HT1080 (cell line): ENCODE measurements around the gene CELF3. TPM values are rescaled to one million over a fixed set of nuclear protein-coding genes. Genes with fewer than 3 reads are reported as not detected.
"Not testable (repeated sequence)": the region's sequence is repeated elsewhere in the genome, so short reads cannot be mapped to it uniquely, and the experiment has no call there.

ENCODE experiments used
- DNase-seq: peaks from one replicate; pipeline ENCODE4 v3.0.0-alpha.2; 2015; ENCODE audit warnings: low read depth
- total RNA-seq: library from RNA; depleted of rRNA; stranded (reverse); fragments of >200 nt; shearing (Covaris generic); gene quantifications from 2 replicates; pipeline ENCODE4 v1.2.3, GENCODE V29; 2014

CELF3 gene
- total RNA-seq, 1 experiment from 2014 or later, result not detected

DNA sequence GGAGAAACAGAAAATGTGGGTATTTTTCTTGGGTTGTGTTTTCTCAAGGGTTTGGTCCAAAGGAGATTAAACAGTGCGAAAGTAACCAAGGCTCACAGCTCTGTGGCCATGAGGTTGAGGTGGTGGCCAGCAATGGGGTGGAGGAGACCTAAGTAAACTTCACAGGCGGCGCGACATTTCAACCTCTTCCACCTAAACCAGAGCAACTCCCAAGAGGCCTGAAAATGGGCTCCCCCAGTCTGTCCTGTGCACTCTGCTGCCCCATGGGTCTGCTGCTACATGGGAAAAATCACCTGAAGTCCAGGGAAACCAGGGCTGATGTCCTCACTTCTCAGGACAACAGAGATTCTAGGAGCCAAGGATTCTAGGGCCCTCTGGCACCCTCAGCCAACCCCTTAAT, 12.4 kb downstream of the CELF3 start:
- no peak for DNase-seq

DNA sequence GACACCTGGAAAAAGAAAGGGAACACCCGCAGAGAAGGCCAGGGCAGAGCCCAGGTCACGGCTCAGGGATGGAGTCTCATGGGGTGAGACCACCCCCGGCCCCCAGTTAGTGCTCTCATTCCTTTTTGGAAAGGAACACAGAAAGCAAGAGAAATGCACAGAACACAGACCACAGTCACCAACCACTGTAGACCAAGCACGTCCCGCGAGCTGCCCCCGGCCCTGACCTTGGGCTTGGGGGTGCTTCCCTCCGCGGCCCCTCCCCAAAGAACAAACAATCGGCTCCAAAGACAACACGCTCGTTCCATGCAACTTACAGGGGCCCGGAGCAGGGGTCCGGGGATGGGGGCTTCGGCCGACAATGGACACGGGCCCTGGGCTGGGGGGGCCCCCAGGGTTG, 12.8 kb downstream of the CELF3 start:
- no peak for DNase-seq

DNA sequence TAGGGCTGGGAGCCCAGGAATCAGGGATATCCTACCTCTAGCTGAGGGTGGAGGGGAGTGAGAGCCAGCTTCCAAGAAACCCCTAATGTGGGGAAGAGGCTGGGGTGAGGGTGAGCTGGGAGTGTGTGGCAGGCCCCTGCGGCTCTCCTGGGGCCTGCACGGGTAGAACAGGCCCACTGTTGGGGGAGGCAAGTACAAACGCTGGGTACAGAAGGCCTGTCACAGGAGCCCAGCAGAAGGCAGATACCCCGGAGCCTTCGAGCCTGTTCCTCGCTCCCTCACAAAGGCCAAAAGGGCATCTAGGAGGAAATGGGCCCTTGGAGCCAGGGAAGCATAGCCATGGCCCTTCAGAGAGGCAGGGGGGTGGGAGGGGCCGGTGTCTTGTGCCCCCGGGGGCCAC, 13.7 kb downstream of the CELF3 start:
- no peak for DNase-seq

DNA sequence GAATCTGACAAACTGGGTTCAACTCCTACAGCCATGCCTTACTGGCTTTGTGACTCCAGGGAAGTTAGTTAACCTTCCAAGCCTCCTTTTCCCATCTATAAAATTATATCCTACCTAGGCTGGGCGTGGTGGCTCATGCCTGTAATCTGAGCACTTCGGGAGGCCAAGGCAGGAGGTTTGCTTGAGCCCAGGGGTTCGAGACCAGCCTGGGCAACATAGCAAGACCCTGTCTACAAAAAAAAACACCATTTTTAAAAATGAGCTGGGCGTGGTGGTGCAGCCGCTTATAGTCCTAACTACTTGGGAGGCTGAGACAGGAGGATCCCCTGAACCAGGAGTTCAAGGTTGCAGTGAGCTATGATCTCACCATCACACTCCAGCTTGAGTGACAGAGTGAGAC, 15.1 kb downstream of the CELF3 start:
- DNase-seq, result no peak

DNA sequence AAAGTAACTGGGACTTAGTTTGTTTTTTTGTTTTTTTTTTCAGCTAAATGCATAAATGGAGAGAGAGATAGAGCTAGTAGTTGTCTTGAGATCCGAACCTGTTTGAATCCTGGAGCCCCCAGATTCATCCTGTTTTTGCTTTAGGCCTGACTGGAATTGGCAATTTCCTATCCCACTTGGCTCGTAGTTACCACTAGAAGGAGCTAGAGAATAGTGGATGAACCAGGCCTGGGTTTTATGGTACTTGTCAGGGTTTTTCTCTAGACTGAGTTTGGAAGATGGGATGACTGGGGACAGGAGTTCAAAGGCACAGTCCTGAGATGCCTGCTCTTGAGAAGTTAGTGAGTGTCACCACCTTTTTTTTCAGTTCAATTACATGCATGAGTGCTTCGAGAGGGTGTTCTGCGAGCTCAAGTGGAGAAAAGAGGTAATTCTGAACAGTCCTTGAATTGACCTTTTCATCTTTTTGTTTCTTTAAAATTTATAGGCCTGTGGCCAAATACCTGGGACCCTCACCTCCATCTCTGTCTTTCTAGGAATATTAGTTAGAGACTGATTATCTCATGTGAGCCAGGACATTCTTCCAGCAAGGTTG, 23.4 kb downstream of the CELF3 start:
- peak; percentile 34 for DNase-seq

DNA sequence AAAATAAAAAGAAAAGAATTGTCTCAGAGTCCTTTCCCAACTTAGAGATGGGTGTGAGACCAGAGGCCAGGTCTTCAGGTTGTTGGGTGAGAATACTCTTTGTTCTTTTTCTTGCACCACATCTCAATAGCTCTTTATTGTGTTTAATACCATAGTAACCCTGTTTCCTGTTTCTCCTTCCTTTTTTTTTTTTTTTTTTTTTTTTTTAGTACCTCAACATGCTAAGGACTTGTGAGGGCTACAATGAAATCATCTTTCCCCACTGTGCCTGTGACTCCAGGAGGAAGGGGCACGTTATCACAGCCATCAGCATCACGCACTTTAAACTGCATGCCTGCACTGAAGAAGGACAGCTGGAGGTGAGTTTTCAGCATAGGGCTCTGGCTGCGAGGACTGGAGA, 24.4 kb downstream of the CELF3 start:
- DNase-seq, result peak; percentile 27

DNA sequence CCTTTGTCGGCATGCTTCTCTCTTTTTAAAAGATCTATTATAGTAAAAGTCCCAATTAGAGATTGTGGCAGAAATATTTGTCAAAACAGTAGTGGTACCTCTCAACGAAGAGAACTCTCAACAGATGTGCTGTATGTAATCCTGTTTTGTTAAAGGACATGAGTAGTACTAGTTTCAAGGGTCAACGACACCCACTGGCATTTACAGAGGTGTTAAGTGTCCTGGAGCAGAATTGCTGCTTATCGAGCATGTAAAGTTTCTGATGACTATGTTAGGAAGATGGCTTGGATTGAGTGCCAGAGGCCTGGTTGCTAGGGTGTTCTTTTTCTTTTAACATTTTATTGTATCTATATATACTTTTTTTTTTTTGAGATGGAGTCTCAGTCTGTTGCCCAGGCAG, 27.1 kb downstream of the CELF3 start:
- DNase-seq, result no peak

DNA sequence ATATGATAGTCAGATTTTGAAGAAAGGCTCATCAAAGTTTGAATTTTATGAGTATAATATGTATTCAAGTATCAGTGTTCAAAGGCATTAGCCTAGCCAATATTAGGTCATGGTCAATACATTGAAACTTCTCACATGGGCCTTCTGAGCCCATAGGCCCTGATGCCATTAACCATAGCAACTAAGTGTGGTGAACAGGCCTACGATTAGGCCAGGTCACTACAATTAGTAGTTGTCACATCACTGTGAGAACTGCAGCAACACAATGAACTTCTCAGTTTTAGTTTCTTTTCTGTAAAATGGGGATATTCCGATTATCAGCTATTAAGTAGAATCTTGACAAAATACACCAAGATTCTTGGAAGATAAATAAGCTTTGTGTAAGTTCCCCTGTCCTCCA, 30.0 kb downstream of the CELF3 start:
- no peak for DNase-seq

DNA sequence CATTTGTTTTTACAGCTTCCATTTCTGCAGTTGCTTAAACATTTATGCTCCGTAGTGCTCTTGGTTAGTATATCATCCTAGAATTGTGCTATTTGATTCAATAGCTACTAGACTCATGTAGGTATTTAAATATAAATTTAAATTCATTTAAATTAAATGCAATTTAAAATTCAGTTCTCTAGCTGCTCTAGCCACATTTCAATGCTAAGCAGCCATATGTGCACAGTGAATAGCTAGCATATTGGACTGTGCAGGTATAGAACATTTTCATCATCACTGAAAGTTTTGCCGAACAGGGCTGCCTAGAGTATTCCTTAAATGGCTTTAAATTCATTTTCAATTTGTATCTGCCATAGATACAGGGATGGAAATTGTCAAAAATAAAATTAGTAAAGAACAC, 32.5 kb downstream of the CELF3 start:
- DNase-seq, result no peak

DNA sequence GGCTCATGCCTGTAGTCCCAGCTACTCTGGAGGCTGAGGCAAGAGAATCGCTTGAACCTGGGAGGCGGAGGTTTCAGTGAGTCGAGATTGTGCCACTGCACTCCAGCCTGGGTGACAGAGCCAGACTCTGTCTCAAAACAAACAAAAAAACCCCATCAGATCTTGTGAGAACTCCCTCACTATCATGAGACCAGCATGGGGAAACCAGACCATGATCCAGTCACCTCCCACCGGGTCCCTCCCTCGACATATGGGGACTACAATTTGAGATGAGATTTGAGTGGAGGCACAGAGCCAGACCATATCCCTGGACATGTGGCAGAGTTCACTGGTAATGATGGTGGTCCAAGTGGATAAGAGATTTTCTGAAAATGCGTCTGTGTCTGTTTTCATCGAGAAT, 33.7 kb downstream of the CELF3 start:
- not testable (repeated sequence) for DNase-seq

DNA sequence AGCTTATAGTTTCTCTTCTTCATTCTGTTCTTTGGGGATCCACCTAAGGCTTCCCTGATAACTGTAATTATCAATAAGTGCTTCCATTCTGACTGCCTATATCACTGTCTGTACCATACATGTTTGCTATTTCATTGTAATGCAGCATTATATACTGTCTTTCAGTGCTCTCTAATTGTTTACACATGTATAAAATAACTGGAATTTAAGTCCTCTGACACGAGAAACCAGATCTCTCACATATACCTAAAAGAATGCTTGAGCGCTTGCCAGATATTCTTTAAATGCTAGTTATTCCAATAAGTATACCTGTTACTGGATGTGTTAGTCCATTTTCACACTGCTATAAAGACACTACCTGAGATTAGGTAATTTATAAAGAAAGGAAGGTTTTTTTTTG, 34.7 kb downstream of the CELF3 start:
- DNase-seq, result no peak

DNA sequence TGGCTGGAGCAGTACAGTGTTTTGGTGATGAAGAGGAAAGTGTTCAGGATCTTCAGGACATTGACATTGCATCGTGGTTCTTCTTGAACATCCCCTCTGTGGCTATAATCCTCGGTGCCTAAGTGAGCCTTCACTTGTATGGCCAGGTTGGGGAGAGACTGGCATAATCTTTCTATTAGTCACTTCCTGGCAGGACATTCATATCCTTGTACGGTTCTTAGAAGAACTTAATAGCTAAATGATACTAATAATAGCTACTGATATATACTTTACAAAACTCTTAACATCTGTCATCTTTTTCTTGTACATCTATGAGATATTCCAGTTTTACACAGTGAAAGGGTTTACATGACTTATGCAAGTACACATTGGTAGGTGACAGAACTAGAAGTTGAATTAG, 35.8 kb downstream of the CELF3 start:
- DNase-seq, result peak; percentile 92

DNA sequence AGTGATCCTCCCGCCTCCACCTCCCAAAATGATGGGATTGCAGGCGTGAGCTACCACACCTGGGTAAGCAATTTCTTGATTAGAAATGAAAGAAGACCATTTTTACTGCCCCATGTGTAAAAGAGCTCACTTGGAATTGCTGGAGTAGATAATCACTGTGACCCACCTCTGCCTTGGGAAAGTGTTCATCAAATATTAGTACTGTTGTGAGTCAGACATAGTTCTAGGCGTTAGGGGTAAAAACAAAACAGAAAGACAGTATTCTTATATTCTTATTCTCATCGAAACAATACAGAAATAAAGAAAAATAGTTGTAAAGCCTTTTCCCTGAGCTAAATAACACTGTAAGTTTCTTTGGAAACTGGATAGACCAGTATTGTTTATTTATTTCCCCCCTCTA, 36.2 kb downstream of the CELF3 start:
- DNase-seq, result peak; percentile 33

DNA sequence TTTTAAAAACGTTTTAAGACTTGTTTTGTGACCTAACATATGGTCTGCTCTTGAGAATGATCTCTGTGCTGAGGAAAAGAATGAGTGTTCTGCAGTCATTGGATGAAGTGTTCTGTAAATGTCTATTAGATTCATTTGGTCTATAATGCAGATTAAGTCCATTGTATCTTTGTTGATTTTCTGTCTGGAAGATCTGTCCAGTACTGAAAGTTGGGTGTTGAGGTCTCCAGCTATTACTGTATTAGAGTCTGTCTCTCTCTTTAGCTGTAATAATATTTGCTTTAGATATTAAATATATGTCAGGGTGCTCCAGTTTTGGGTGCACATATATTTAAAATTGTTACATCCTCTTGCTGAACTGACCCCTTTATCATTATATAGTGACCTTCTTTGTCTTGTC, 43.2 kb downstream of the CELF3 start:
- no peak for DNase-seq

DNA sequence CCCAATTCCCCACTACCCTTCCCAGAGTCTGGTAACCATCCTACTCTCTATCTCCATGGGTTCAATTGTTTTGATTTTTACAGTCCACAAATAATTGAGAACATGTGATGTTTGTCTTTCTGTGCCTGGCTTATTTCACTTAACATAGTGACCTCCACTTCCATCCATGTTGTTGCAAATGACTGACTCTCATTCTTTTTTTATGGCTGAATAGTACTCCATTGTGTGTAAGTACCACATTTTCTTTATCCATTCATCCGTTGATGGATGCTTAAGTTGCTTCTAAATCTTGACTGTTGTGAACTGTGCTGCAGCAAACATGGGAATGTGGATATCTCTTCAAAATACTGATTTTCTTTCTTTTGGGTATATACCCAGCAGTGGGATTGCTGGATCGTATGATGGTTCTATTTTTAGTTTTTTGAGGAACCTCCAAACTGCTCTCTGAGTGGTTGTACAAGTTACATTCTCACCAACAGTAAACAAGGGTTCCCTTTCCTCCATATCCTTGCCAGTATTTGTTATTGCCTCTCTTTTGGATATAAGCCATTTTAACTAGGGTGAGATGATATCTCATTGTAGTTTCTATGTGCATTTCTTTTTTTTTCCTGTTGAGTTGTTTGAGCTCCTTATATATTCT, 46.4 kb downstream of the CELF3 start:
- not testable (repeated sequence) for DNase-seq

DNA sequence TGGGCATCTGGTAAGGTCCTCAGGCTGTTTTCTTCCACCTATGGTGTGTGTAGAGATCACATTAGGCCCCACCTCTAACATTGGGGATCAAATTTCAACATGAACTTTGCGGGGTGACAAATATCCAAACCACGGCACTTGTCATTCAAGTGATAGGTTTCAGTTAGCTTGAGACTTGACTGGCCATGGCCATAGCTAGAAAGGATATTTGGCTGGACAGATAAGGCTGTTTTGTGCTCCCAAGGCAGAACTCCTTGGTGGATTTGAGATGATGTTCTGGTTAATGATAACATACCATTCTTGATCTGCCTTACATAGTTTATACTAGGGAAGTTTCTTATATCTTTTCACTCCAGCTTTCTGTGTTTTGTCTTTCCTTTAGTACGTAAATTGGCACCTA, 48.5 kb downstream of the CELF3 start:
- DNase-seq, result no peak

DNA sequence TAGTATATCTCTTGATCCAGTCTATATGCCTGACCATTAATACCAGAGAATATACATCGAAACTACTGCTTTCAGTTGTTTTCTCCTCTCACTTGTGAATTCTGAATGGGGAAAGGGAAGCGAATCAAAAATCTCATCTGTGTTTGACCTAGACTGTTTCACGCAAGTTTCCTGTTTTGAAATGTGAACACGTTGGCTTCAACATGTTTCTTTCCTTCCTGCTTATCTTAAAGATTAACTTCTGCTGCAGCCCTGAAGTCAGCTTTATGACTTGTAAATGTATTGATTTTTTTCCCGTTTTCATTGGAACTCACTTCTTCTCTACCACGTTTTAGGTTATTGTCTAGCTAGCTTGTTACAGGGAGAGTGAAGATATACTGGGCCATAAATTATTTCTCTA, 54.9 kb downstream of the CELF3 start:
- DNase-seq, result no peak

DNA sequence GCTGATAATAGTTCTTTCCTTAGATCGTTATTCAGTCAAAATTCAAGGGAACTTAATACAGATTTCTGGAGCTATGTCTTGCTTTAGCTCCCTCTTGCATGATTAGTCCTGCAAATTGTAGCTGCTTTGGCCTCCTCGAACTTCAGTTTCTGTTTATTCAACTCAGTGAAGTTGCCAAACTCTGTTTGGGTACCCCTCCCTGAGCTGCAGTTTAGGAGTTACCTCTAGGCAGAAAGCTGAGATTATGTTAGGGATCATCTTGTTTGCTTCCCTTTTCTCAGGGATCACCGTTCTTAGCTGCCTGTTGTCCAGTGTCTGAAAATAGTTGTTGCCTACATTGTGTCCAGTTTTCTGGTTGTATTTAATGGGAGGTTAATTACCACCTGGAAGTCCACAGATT, 61.2 kb downstream of the CELF3 start:
- no peak for DNase-seq

DNA sequence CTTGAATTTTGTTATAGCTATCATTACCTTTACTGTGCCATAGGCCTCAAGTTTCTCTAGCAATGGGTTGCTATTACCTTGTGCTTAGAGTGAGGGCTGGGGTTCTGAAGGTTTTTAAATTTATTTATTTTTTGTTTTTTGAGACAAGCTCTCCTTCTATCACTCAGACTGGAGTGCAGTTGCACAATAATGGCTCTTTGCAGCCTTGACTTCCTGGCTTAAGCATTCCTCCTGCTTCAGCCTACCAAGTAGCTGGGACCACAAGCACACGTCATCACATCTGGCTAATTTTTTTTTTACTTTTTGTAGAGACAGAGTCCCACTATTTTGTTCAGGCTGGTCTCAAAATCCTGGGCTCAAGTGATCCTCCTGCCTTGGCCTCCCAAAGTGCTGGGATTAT, 63.2 kb downstream of the CELF3 start:
- DNase-seq, result peak; percentile 51
